HG02623 (cell line): ENCODE measurements around the gene FRMD4B.
"Not testable (repeated sequence)": the region's sequence is repeated elsewhere in the genome, so short reads cannot be mapped to it uniquely, and the experiment has no call there.

Experiments used
- ATAC-seq: cut with Tn5 transposase; IDR thresholded peaks from one replicate; pipeline ENCODE4 v1.9.1; 2021; ENCODE audit warnings: moderate library complexity; ENCODE audit not compliant: unreplicated experiment

Gene FRMD4B

DNA sequence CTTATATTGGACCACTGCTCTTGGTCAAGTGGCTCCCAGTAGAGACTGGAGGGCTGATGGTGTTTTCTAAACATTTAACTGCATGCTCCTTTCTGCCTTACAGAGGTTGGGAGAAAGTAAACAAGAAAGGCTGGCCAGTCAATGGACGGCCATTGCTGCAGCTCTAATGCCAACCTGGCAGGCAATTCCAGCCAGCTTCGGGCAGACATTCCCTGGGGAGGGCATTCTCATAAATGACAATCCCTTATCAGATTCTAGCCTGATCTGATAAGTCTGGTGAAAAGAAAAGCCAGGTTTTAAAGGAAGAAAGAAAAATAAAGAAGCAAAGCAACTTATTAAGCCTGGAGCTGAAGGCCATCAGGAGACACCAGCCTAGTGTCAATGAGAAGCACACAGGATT lies 60.7 kb downstream of the FRMD4B start:
- ATAC-seq: no peak

DNA sequence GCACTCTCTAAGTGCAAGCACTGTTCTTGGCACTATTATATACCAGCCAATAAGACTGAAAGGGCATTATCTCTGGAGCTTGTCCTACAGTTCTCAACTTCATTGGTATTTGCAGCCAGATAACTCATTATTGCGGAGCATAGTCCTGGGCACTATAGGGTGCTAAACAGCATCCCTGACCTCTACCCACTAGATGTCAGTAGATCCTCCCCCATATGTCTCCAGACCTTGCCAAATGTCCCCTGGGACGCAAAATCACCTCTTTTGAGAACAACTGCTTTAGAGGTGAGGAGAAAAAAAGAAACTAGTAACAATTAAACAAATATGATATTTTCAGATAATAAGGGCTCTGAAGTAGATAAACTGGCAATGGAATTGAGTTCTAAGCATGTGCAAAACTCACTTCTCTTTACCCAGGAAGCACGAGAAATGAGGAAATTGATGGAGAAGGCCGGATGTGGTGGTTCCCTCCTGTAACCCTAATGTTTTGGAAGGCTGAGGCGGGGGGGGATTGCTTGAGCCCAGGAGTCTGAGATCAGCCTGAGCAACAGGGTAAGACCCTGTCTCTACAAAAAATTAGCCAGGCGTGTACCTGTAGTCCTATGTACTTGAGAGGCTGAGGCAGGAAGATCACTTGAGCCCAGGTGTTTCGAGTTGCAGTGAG lies 61.4 kb downstream of the FRMD4B start:
- peak; percentile 40 for ATAC-seq

DNA sequence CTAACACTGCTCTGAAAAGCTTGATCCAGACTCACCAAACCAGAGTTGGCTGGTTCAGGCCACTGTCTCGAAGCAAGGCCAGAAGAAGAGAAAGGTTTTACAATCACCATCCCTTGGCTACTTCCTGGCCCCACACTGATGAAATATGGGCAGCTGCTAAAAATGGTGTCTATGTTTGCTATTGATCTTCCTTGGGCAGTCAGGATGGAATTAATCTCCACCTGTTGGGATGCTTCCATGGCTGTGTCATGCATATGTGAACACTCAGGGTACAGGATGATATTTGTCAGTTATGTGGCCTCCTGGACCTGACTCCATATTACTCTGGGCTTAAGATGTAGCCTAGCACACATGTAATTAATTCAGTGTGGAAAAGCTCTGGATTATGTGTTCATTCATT lies 61.9 kb downstream of the FRMD4B start:
- no peak for ATAC-seq

DNA sequence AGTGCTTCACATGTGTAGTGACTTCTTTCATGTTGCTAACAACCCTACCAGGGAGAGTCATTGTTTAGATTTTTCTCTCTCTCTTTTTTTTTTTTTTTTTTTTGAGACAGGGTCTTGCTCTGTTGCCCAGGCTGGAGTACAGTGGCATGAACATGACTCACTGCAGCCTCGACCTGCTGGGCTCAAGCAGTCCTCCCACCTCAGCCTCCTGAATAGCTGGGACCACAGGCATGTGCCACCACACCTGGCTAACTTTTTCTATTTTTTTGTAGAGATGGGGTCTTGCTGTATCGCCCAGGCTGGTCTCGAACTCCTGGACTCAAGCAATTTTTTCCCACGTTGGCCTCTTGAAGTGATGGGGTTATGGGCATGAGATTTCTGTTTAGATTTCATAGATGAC lies 63.4 kb downstream of the FRMD4B start:
- not testable (repeated sequence) for ATAC-seq

DNA sequence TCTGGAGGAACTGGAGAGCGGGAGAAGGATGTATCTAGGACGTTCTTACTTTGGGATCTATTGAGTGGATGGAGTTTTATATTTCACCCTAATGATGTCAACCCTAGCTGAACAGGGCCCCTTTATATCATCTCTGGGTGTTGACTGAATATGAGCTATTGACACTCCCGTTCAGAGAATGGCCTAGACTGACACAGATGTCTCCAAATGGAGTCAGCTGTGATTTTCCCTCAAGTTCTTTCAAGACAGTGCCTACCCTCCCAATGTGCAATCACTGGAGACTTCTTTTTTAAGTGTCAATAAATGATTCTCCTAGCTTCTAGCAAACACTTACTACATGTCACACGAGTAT lies 63.8 kb downstream of the FRMD4B start:
- no peak for ATAC-seq

DNA sequence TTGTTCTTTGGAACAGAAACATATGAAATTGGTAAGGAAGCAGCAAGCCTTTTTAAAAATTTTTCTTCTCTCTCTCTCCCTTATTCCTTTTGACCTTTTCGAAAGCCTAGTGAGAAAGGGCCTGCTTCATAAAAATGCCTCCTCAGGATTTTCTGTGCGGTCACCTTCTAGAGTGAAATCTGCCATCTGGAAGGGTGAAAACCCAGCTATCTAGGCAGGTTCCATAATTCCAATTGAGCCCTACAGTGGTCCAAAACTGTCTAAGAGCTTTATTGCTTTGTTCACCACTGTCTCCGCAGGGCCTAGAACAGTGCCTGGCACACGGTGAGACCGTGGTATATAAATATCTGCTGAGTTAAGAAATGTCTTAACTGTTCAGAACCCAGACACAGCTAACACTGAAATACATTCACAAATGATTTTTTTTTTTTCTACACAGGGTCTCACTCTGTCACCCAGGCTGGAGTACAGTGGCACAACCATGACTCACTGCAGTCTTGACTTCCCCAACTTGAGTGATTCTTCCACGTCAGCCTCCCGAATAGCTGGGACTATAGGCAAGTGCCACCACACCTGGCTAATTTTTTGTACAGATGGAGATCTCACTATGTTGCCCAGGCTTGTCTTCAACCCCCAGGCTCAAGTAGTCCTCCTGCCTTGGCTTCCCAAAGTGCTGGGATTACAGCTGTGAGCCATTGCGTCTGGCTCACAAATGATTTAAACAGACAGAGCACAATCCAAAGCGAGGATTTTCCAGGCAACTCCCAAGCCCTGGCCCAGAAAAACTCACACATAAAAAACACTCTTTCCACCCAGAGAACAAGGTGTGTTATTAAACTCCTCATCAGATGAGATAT lies 64.4 kb downstream of the FRMD4B start:
- ATAC-seq: no peak

DNA sequence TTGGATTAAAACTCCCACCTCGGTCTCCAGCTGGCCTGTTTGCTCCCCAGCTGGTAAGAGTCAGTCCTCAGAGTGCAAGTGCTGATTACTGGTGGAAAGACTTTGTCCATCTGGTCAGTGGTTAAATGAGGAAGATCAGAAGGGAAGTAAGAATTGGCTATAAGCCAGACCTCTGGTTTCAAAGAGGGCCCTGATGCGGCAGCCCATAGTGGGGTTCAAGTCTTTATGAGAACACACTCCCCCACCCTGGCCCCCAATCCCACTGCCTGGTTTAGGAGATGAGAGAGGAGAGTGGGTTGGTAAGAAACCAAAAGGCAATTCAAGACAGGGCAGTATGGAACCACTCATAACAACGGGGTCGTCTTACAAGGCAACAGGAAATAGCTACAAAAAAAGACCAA lies 65.0 kb downstream of the FRMD4B start:
- peak; percentile 43 for ATAC-seq

DNA sequence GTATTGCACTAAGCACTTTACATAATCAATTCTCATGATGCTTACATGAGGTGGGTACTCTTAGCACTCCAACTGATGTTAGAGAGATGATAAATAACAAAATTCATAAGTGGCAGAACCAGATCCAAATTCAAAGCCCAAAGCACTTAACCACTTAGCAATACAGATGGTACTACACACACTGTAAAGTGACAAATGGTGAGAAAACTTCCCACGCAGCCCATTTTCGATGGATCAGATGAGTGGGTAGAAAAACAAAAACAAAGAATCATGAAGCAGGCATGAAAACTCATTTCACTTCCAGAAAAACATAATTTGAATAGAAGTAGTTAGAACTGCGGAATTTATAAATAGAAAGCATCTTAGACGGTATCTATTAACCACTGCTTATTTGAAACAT lies 66.2 kb downstream of the FRMD4B start:
- ATAC-seq: no peak

DNA sequence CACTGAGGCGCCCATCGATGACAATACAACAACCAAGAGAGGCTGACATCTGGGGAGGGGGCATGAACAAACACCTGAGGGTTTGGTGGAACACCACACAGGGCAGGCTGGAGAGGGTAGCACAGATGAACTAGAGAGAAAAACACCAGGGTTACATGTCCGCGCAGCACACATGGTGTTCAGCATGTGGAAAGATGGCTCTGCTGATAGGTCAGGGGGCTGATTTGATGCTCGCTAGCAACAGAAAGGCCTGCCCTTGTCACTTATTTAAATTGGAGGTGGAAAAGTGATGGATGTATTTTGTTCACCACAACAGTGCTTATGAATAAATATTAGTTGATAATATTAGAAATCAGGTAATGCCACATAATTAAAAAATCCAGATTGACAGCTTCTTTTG lies 67.5 kb downstream of the FRMD4B start:
- ATAC-seq: no peak

DNA sequence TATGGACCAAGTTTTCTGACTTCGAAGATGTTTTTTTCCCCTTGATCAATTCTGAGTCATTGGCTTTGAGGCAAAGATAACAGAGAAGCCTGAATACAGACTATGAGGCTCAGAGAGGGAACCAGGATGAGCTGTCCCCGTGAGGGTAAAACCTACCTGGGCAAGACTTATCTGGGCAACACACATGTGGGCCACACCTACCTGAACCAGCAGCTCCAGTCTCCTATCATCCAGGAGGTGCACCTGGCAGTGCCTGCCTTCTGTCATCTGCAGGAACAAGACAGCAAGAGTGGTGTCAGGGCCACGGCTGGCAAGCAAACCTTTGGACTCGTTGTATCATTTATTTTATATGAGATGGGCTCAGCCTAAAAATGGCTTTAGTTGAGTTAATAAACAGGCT lies 72.6 kb downstream of the FRMD4B start:
- ATAC-seq: no peak

DNA sequence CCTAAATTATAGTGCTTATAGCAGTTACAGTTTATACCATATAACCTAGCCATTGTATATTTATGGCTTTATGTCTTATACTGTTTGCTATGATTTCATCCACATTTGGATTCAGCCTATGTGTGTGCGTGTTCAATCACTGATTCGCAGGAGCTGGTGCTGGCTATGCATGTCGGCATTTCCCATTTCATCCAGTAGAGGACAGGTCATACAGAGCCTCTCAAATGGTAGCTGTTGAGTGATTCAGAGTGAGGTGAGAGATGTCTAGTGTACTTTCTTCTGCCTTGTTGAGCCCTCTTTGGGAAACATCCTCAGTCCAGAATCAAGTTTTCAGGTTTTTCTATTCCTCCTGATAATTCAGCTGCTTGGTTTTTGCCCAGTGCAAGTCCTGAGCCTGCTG lies 76.1 kb downstream of the FRMD4B start:
- ATAC-seq: no peak

DNA sequence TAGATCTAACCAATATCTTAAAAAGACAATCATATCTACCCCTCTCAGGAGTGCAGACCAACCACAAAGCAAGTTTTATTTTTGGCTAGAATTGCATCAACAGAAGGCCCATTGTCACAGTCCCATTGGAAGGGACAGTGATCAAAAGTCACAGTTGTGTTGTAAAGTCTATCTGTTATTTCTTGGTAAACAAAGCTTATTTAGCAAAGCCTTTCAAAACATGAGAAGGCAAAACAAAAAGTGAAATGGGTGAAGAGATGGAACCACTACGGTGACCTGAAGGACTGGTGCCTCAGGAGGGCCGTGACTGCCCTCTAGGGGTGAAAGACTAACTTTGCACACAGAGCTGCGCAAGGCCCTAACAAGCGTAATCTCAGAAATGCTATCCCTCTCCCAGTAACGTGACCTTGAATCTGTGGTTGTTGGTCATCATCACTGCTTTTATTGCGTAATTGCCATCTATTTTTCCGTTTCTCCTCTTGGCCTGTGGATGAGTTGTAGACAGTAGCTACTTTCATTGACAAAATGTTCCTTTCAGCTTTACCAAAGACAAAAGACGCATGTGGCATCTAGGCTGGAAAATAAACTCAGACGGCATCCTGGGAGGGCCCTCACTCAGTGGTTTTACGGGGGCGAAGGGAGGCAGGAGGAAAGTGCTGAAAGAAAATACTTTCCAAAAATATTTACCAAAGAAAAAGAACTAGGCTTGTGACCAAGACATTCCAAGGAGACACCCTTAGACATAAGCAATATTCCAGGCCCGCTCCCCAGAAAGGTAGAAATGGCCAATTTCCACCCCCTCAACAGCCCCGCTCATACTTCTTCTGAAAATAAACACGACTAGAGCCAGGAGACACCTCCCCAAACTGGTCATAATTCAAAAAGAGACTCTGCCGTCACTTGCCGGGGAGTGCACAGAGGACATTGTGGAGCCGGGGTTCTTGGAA lies 79.4 kb downstream of the FRMD4B start:
- ATAC-seq: peak; percentile 96

DNA sequence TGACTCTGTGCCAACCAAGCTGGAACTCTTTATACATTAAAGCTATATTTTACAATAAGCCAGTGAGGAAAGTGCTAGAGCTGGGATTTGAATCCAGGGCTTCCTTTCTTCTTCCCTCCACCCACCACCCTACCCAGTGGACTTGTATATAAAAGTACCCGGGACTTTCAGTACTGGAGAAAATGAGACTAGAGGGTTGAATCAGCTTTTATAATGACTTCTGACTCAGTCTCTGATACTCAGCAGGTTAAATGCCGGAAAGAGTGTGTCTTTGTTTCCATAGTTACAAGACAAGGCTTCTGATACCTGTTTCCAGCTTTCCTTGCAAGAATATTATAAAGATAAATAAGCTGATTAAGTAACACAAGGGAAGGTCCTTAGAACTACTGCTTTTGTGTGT lies 80.9 kb downstream of the FRMD4B start:
- ATAC-seq: no peak

DNA sequence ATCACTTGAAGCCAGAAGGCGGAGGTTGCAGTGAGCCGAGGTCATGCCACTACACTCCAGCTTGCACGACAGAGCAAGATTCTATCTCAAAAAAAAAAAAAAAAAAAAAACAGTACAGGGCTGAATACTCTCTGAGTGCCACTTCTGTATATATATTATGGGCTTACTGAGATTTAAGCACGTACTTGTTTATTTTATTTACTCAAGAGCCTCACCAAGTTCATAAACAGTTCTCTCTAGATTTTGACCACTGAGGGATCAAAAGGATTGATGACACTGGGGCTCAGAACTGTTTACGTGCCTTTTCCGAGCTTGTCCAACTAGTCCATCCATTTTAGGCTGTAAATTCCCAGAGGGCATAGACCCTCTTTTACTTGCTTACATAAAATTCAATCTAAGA lies 81.5 kb downstream of the FRMD4B start:
- ATAC-seq: no peak

DNA sequence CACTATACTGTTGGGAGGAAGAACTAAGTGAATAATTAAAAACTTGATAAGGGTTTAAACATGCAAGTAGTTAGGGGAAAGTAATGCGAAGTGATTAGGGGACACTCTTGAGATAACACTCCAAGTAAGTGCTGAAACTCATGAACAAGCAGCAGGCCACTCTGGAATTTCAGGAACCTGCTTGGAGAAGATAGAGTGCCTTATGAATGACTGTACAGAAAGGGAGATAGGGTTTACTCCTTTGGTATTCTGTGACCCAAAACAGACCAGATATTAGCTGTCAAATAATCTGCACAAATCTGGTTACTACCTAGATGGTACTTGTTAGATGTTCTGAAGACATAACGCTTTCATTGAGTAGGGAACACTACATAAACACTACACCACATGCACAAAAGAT lies 85.6 kb downstream of the FRMD4B start:
- no peak for ATAC-seq

DNA sequence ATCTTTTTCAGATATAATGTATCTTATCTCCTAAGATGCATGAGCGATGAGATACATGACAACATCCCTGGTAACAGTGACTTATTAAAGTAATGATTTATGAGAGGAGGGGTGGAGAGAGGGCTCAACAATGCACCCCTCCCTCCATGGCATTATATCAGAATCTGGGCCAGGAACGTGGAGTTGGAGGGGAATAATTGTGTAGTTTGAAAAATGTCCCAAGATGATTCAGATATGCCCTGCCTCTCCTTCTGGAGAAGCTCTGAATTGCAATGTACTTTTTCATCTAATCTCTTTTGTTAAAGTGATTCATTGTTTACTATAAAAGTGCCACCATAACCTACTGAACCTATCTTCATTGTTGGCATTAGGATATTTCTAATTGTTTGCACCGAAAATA lies 86.5 kb downstream of the FRMD4B start:
- ATAC-seq: no peak

DNA sequence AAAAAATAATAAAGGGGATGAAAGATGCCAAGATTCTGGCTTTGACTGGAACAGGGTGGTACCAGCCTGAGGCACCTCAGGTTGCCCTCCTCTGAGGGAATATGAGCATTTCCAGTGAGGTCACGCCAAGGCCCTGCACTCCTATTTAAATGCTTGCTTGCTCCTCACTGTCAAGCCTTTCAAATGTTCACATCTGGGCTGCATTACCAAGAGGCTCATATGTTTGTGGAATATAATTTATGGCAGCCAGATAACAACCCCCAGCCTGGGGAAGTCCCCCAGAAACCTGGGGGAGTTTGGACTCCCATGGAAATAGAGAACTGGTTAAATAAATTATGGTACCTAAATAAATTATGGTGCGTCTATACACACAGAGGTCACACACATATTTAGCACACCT lies 88.4 kb downstream of the FRMD4B start:
- ATAC-seq: no peak

DNA sequence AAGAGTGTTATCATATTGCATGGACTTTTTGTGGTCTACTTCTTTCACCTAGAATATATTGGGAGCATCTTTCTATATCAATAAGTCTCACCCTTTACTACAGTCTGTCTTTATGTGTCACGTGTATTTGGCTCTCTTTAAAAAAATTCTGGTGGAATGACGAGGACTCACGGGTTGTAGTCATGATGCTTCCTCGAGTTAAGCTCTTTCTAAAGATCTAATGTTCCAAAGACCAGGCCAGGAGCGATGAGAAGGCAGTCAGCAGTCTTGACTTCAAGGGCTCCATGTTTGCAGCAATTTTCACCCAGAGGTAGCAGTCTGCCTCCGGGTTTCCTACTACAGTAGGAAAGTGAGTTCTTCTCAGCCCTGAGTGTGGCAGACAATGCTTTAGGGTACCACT lies 88.9 kb downstream of the FRMD4B start:
- no peak for ATAC-seq

DNA sequence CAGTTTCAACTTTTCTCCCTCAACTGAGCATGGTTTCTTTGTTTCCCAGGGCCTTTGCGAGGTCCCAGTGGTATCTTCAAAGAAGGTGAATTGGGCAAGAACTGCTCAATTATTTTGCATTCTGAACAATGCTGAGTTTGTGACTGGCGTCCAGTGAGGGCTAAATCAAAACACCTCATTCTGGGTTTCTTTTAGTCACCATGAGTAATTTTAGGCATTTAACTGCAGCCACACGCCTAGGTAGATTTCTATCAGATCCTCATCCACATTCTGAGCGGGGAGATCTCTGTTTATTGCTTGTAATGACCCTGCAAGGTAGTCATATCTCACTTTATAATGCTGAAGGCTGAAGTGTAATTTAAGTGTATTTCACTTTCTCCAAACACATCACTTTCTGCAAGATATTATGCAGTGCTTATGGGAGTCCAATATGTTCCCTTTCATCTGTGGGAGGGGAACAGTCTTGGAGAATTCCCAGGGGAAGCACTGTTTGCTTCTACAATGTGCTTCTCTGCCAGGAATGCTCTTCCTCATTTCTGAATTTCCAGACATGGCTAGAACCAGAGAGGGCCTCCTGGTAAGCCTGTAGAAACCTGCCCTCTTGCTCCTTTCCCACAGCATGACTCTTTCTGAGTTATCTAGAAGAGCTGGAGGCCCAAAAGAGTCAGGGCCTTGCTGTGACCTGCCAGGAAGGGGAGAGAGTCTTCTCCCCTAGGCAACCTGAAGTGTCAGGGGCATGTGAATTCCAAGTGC lies 91.7 kb downstream of the FRMD4B start:
- ATAC-seq: no peak

DNA sequence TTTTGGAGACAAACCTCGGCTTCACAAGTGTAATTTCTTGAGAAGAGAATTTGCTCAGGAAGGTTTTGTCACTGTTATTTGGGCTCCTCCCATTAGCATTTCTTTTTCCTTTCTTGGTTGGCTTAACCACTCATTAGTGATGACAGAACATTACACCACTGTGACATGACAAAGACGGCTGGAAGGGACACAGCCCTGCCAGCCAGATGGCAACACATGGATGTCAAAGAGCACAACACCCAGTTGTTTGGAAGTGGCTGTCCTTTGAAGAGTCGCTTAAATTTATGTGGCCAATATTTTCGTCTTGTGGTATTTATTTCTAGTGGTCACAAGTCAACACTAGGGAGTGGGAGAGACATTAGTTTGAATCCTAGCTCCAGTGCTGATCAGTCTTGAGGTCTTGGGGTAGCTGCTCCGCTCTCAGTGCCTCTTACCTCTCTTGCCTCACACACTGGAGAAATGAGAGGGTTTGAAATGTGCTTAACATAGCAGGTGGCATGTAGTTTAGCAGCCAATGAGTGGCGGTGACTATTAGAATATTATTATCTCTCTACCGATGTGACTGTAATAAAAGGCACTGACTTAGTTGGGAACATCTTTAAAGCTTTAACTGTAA lies 92.8 kb downstream of the FRMD4B start:
- no peak for ATAC-seq
